CD4-positive, alpha-beta T cell treated with Interferon alpha-2 for 1 hour (primary cell): Measurements from ENCODE around the gene SPATA19.

Experiments
- DNase-seq, 2 donors: peaks; one replicate each; pipeline ENCODE4 v3.0.0-alpha.2; 2020 to 2022

SPATA19 gene

DNA sequence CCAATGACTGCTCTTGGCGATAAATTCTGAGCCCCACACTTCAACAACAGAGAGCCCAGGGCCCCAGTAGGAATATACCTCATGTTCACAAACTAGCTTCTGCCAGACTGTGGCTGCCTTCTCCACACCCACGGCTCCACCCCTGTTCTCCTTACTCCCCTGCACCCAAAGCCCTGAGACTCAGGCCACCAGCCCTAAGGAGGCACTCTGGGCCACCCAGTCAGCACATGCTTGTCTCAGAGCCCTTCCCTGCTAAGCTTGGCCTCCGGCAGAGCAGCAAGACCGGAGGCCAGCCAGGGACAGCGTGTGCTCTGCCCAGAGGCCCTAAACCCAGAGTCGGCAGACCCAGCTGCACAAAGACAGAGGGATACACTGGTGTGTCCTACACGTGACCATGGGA lies 27.9 kb downstream of the SPATA19 start:
- DNase-seq: no peak

DNA sequence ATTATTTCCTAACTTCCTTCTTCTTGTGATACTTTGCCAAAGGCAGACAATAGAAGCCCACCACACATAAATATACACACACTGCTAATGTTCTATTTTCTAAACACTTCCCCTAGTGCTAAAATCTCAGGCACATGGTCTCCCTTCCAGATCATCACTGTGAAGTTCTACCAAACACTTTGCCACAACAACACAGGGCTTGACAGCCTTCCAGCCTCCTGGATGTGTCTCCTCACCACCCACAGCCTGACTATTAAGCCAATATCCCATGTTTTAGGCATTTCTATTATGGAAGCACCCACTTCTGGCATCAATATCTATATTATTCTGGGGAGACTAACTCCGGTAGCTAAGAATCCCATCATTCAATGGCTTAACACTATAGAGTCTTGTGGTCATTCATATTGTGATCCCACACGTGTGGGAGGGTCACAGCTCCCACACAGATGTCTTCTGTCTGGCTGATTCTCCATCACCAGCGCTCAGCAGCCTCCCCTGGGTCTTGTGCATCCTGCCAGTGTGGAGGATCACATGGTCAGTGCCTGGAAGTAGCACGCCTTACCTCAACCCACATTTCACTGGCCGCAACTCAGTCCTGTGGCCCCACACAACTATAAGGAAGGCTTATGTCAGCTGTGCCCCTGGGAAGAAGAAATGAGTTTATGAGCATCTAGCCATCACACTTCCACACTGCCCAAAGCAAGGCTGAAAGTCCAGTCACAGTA lies 29.0 kb downstream of the SPATA19 start:
- DNase-seq: no peak

DNA sequence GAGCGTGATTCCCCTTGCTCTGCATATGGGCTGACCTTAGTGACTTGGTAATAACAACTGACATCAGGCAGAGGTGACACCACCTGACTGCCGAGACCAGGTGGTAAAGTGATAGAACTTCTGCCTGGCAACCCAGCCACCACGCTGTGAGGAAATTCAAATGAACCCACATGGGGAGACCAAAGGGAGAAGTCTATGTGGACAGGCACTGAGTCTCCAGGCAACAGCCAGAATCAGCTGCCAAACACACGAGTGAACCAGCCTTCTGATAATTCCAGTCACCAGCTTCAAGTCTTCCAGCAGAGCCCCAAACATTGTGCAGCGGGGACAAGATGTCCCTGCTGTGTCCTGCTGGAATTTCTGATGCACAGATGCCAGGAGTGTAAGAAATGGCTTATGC lies 29.7 kb downstream of the SPATA19 start:
- DNase-seq: no peak

DNA sequence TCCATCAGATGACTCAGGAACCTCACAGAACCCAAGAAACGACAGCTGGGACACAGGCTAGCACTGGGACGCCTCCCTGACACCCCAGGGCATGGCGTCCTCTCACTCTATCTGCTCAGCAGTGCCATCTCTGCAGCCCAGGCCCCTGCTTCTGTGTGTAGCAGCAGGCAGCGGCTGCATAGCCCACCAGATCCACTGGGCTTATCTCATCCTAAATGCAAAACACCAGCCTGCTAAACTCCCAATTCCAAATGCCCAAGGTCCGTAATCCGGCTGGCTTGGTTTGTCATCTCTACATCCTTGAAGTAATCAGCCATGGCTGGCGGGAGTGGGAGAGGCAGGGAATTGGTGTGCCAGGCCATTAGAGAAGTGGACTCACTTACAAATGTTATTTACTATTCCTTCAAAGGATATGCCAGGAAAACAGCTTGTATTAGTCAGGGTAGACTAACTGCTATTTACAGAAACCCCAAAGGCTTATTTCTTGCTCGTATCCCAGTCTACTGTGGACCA lies 30.7 kb downstream of the SPATA19 start:
- no peak for DNase-seq

DNA sequence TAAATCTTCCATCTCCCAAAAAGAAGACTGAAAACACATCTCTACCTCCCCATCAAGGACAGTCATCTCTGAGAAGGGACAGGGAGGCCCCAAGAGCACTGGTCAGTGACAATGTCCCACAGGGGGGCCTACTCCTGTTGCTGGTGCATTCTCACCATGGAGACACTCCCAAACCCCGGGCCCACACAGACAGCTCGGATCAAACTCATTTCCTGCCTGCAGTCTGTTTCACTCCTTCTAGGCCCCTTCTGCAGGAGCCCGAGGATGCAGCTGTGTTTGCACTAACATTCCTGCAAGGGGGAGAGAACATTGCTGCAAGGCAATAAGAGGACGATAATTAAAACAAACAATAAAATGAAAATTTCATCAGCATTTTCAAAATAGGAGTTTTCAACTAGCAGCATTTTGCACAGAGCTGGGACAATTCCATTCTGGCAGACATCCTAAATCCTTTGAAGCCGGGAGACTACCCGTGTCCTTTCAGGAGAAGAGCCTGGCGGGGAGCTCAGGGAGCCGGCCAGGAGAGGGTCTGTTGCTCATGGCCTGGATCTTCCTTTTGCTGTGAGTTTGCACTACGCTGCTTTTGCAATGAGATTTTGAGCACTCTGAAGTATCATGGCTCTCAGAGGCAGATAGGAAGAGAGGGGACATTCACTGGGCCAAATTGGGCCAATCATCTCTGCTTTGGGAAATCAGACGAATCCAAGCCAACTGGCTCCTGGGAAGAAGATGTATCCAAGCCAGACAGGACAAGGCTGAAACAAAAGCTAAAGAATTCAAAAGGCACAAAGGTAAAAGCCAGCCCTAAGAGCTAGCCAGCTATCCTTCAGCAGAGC lies 33.2 kb downstream of the SPATA19 start:
- no peak for DNase-seq

DNA sequence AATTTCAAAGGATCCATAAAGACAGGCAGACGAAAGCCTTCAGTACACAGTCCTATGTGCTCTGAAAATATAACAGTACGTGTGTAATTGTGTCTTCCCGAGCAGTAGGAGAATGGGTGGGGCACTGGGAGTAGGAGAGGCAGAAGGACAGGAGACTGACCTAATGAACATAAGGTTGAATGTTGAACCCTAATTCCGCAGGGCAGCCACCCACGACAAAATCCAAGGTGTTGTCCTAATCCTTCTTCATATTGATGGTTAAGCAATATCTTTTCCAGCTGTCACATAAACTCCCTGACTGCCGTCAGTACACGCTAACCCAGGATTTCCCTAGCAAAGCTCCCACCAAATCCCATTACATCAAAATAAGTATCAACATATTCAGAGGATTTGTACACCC lies 34.5 kb downstream of the SPATA19 start:
- no peak for DNase-seq

DNA sequence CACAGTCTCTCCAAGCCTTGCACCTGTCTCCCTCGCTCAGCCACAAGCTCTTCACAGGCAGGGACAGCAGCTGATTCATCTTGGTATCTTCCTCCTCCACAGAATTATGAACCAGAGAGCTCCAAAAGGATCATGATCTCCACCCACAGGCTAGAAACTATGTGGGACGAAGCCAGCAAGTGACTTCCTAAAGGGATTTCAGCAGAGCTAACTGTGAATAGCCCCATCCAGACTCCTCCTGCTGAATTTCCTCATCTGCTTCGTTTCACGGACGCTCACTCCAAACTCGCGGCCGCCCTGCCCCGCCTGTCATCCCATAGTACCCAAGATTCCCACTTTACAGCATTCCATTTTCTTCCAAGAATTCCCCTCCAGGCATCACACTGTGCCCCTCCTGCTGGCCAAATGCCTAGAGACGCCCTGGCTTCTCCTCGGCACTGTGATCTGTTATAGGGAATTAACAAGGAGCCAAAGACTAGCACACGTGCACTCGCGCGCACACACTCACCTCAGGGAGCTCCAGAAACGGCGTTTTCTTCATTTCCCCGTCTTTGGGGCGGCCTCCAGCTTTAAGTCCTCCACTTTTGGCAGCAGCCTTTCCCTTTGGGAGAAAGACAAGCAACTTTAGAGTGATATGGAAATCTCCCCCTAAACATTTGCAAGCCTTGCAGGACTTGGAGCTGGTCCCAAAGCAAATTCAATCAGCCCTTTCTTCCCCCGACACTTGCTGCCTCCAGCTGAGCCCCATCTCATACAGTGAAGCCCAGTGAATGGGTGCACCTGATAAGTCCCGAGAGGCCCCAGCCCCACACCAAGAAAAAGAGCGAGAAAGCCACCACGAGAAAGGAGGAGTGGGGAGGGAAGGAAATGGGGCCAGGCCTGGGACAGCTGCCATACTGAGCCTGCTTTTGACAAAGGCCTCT lies 35.5 kb downstream of the SPATA19 start:
- DNase-seq: no peak

DNA sequence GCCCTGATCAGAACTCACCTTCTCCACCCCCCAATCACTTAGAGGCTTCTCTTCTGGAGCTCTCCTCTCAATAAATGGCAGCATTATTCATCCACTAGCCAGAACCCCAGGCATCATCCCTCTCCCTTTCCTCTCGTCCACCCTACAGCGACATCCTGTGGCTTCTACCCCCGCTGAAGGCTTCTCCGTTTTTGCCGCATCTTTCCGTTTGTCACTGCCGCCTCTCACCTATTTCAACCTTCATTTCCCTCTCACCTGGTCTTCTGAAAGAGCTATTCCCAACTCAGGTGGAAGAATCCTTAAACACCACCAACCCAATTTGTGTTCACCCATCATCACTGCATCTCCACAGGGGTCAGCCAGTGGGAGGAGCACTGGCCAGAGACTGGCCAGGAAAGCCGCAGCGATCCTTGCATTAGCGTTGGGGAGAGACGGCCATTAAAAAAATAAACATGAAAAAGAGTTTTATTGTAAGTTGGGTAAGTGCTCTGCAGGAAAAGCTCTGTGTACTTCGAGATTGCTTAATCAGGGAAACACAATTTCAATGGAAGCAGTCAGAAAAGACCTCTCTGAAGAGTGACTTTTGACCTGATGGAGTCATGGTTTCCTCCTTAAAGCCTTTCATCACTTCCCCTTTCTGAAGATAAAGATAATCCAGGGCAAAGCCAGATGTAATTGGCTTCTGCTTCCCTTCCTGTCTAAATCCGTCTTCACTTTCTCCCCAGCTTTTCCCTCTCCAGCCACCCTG lies 36.7 kb downstream of the SPATA19 start:
- no peak for DNase-seq

DNA sequence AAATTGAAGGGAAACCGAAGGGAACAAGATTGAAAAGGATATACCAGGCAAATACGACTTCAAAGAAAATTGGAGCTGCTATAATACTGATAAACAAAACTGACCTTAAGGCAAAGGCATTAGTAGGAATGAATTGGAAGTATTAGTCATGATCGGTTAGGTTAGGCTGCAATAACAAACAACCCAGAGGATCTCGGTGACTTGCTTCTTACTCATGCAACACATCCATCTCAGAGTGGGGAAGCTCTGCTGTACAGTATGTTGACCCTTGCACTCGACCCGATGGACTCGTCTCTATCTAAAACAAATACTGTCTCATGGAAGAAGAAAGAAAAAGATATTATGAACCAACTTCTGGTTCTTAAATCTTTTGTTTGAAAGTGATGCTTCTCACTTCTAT lies 42.3 kb downstream of the SPATA19 start:
- DNase-seq: no peak

DNA sequence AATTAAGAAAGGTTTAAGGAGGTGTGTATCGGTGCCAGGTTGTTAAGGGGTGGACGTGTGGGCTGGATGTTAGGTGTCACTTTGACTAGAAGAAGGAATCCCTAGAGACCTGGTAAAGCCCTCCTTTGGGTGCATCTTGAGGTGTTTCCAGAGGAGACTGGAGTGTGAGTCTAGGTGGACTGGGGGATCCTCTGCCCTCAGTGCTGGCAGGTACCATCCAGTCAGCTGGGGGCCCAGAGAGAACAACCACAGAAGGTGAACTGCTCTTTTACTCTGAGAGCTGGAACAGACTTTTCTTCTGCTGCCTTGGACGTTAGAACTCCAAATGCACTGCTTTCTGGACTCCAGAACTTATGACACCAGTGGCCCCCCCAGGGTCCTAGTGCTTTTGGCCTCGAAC lies 44.0 kb downstream of the SPATA19 start:
- DNase-seq: no peak

DNA sequence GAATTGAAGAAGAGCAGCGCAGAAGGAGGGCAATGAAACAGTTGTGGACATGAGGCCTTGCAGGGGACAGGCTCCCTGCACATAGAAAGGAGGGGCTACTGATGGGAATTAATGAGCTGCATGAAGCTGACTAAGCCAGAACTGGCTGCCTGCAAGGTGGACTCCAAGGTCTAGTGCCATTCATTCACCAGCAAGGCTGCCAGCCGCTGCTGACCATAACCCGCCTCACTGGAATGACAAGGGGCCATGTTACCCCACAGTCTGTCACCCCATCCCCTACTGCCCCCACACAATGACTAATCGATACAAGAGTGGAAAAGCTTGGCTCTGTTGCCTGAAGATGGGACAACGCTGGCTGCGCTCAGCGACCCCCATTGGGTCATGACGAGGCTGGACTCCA lies 44.6 kb downstream of the SPATA19 start:
- DNase-seq: no peak

DNA sequence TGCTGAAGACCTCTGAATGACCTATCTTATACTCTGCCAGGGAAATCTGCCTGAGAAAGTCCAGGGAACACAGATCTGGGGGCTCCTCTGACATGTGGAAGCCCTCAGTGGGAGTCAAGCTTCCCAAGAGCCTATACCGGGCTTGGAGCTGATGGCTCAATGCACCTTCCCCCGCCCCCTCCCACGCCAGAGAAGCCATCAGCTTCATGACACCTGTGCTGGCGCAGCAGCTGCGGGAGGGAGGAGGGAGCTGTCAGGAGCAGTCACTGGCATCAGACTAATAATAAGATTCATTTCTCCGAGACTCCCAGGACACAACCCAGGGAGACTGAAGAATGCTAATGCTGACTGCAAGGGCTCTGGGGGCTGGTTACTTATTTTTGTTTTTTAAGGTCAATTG lies 47.8 kb downstream of the SPATA19 start:
- DNase-seq: no peak

DNA sequence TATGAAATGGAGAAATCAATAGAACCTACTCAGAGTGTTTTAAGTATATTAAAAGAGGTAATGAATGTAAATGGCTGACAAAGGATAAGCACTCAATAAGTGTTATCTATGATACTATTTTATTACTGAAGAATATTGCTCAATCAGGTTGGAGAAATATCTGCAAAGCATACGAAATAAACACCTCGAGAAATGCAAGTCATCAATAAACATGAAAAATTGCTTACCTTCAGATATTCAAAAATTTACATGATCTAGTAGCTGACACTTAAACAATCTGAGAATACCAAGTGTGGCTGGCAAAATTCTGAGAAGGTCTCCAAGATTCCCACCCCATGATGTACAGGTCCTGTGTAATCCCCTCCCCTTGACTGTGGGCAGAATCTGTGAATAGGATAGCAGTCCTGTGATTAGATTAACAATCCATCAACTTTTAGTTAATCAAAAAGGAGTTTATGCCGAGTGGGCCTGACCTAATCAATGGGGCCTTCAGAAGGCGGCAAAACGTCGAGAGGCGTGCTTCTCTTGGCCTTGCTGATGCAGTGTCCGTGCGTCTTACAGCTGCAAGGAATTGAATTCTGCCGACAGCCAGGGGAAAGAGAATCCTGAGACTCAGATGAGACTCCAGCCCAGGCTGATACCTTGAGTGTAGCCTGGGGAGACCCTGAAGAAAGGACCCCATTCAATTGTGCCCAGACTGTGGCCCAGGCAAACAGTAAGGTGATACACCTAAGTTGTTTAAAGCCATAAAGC lies 49.1 kb downstream of the SPATA19 start:
- no peak for DNase-seq

DNA sequence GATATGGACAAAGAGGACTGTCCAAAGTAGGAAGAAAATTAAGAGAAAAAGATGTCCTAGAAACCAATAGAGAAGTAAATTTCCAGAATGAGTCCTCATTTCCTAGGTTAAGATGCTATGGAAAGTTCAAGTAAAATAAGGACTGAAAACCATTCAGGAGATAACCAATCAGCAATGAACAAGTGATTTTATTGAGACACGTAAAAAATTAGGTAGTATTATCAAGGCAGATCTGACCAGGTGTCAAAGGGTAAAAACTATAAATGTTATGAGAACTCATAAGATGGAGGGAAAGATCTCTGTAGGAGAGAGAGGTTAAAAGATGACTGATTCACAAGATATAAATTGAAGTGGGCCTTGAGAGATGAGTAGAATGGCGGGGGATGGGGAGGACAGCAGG lies 50.2 kb downstream of the SPATA19 start:
- no peak for DNase-seq

DNA sequence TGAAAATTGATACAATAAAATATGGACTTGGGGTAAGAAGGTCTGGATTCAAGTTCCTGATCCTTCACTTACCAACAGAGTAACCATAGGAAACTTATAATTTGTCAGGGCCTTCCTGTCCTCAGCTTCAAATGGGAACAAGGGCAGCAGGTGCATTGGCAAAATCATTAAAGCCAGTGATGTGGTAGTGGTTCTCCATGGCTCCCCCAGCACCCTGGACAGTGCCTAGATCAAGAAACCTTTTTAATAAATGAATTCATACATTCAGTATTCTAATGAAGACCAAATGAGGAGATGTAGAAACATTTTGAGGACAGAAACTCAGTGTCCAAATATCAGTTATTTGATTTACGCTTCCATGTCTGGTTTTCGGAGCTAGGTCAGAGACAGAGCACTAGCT lies 51.1 kb downstream of the SPATA19 start:
- DNase-seq: no peak

DNA sequence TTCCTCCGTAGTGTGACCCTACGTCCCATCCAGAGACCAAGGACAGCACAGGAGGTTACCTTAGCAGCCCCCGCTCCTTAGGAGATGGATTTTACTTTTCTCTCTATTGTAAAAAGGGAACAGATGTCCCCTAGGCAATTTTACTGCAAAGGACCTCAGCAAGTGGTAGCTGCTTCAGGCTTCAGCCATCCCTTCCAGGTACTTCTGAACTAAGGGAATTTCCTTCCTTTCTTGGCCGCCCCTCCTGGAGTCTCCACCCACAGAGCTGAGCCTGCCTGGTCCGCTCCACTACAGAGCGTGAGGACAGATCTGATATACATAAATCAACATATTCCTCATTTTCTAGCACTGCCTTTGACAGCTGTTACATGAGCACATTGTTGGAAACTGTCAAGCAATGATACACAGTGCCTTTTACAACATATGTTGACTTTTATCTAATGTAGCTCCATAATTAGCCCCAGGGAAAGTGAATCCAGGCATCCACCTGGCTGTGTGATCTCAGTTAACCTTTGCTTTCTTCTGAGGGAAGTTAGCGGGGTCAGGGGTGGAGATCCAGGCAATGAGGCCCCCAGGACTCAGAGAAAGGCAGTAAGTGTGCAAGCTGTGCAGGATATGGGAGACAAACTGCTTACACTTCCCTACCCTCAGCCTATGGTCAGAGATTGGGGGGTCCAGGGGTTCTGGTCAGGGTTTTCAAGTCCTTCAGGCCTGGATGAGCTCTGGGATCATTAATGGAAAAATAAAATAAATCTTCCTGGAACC lies 51.9 kb downstream of the SPATA19 start:
- no peak for DNase-seq

DNA sequence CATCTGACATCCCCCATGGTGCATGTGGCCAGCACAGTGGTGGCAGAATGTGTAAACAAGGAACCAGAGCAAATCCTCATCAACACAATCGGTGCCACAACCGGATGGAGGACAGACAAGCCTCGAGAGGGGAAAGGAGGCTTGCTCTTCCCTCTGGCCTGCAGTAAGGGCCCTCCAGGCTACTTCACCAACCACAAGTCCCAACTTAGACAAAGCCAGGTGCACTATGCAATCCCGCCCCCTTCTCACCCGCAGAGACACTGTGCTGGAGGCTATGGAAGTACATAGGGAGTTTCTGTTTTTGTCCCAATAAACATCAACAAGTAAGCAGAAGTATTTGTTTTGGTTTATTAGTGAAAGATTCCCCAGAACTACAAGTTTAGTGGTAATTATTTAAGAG lies 54.3 kb downstream of the SPATA19 start:
- DNase-seq: no peak
